ENCODE measurements around the gene CRELD2.

Gene CRELD2

DNA sequence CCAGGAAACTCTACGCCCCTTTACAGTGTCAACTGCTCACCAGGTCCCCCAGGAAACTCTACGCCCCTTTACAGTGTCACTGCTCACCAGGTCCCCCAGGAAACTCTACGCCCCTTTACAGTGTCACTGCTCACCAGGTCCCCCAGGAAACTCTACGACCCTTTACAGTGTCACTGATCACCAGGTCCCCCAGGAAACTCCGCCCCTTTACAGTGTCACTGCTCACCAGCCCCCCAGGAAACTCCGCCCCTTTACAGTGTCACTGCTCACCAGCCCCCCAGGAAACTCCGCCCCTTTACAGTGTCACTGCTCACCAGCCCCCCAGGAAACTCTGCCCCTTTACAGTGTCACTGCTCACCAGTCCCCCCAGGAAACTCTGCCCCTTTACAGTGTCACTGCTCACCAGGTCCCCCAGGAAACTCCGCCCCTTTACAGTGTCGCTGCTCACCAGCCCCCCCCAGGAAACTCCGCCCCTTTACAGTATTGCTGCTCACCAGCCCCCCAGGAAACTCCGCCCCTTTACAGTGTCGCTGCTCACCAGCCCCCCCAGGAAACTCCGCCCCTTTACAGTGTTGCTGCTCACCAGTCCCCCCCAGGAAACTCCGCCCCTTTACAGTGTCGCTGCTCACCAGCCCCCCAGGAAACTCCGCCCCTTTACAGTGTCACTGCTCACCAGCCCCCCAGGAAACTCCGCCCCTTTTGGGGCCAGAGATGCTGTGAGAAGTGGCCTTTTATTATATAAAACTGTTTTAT, 26.8 kb downstream of the CRELD2 start:
- peak; percentile 28 to 42 for DNase-seq (ENCODE audit: low read depth in 2 of 2)

DNA sequence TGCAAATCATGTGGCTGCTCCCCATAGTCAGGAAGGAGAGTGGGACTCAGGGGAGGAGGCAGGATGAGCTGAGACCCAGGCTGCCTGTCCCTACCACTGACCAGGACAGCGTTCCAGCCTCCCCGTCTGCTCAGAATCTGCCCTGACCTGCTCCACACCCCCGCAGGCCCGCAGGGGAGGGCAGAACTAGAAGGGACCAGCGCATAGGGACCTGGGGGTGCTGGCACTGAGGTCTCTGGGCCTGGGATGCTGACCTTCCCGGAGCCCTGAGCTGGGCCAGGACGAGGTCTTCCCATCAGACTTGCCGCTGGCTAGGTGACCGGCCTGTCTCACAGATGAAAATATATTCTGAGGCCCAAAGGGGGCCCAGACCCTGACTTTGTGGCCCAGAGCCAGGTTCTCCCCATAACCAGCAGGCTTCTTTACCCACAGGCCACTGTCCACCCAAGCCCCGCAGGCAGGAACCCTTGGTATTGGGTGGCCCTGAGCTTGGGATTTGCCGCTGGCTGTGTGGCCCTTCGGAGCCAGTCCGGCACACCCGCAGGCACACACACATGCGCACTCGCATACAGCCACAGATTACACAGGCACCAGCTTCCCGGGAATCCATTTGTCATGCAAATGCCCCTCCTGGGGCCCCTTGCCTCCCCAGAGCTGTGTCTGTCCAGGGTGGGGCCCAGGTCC, 28.3 kb downstream of the CRELD2 start:
- DNase-seq (ENCODE audit: low read depth in 2 of 2) = no peak

DNA sequence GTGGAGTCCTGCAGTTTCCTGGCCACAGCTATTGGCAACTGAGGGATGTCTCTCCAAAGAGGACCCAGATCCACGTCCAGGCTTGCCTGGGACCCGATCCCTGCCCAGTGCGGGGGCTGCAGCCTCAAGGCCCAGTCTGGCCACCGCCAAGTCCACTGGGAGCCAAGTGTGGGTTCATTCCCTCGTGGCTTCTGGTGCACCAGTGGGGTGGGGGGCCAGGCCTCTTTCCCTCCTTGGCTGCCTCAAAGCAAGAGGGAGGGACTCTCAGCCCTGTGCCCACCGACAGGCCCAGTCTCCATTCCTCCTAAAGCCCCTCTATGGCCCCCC, 28.8 kb downstream of the CRELD2 start:
- DNase-seq (ENCODE audit: low read depth in 2 of 2) = no peak

DNA sequence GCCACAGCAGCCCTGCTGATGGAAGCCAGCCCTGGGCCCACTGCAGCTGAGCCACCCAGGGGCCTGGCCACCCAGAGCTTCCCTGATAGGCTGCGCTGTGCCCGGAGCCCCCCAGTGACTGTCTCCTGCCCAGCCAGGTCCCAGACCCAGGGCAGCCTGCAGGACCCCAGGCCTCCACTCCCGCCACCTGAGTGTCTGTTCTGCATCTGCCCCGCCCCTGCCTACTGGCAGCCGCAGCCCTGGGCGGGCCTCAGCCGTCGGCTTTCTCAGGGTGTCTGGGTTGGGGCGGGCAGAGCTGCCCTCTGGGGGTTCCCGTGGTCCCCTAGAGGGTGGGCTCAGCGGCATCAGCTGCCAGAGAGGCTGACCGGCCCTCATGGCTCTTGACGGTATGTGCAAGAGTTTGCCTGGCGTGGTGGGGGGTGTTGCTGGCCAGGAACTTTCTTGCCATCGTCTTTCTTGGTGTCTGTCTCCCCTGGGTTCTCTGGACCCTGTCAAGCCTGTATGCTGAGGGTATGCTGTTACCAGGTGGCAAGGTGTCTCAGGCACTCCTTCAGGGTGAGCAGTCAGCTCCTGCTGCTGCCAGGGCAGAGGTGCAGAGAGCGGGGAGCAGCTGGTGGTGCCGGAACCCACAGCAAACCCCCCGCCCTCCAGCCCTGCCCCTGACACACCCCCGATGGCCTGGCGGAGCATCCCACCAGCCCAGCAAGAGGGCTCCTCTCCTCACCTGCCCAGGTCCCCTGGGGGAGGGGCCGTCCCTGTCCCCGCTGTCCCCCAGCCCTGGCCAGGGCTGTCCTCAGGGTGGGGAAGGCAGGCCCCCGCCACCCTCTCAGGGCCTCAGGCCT, 29.9 kb downstream of the CRELD2 start:
- DNase-seq (ENCODE audit: low read depth in 2 of 2) = no peak

DNA sequence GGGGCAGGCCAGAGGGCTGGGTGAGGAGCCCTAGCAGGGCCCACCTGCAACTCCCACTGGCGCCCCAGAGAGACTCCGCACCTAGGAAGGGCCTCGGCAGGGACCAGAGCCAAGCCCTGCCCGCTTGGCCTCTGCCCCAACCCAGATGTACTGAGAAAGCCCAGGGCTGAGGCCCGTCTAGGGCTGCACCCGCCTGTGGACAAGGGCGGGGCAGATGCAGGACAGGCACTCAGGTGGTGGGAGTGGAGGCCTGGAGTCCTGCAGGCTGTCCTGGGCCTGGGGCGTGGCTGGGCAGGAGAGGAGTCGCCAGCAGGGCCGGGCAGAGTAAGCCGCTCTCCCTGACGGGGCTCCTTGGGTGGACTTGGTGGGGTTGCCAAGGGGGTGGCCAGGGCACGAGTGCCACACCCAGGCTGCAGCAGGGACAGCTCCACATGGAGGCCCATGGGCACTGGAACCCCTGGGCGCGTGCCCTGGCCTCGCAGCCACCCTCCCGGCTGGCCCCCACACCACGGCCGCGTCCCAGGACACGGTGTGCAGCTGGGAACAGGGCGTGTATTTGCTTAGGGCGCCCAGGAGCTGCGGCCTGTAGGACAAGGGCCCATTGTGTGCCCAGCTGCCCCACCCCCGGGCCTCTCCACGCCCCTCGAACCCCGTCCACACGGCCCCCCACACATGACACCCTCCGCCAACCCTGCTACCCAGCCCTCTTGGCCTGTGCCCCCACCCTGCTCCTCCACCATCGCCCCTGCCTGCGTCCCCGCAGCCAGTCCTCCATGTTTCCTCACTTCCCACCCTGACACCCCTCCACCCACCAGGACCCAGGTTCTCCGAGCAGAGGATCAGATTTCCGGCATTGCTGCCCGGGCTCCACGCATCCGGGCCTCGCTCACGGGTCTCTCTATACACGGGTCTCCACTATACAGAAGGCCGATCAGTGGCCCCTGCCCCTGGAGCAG, 30.8 kb downstream of the CRELD2 start:
- DNase-seq (ENCODE audit: low read depth in 2 of 2) = no peak

DNA sequence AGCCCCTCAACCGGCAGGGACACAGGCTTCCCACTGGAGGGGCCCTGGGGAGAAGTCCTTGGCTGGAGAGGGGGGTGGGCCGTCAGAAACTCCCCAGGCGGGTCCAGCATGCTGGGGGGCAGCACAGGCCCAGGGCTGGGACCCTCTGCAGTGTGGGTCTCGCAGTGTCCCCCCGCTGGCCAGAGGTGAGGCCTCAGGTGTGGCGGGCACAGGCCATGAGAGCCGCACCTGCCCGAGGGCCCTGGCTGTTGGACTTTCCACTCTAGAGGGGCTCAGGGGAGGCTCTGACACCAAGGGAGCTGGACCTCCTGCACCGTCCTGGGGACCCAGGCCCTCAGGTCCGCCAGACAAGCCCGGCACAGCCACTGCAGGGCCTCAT, 31.5 kb downstream of the CRELD2 start:
- no peak for DNase-seq (ENCODE audit: low read depth in 2 of 2)

DNA sequence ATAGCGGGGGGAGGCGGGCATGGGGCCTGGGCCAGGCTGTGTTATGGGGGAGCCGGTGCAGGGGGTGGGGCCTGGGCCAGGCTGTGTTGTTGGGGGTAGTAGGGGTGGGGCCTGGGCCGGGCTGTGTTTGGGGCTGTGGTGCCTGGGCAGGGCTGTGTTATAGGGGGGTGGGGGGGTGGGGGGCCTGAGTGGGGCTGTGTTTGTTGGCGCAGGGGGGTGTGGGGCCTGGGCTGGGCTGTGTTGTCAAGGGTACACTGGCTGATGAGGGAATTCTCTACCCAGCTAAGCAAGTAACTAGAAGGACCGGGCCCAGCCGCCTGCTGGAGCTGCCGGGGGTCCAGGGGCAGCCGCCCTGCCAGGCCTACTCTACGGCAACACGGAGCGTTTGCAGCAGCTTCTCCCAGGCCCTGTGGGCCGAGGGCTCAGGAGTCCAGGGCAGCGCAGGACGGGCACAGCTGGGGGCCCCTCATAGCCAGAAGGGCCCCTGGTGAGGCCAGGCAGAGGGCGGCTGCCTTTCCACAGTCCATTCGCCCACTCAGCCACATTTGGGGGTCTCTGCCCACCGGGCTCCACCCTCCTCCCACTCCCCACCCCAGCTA, 32.1 kb downstream of the CRELD2 start:
- no peak for DNase-seq (ENCODE audit: low read depth in 2 of 2)

DNA sequence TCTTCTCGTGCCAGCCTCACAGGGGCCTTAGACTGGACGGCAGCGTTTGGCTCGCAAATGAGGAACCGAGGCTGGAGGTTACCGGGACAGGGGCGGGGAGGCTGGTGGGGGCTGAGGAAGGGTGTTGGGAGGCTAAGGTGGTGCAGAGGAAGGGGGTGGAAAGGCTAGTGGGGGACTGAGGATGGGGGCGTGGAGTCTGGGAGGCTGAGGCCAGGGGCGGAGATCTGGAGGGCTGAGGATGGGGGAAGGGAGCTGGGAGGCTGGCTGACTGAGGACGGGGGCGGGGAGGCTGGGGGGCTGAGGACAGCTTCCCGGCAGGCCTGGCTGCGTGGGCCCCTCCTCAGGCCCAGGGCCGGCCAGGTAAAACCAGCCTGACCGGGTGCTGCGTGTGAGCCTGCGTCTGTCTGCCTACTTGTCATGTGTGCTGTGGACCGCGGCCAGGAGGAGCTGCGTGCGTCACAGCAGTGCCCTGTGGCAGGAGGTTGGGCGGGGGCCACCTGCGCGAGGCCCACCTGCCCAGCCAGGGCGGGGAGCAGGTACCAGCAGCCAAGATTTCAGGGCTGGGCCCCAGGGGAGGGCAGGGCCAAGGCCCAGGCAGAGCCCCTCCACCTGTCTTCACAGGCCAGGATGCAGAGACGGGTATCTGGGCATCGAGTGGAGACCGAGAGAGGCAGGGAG, 32.7 kb downstream of the CRELD2 start:
- DNase-seq (ENCODE audit: low read depth in 2 of 2) = no peak

DNA sequence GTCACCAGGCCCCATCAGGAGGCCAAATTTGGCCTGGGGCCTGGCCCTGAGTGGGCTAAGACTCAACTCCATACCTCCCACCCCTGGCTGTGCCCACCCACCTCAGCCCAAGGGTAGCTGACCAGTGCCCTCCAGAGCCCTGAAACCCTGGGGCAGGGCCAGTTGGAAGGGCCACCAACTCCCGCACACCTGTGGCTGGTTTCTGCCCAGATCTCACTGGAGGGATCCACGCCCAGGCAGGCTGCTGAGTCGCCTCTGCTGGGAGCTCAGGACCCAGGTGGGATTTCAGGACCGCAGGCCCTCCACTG, 33.2 kb downstream of the CRELD2 start:
- no peak for DNase-seq (ENCODE audit: low read depth in 2 of 2)

DNA sequence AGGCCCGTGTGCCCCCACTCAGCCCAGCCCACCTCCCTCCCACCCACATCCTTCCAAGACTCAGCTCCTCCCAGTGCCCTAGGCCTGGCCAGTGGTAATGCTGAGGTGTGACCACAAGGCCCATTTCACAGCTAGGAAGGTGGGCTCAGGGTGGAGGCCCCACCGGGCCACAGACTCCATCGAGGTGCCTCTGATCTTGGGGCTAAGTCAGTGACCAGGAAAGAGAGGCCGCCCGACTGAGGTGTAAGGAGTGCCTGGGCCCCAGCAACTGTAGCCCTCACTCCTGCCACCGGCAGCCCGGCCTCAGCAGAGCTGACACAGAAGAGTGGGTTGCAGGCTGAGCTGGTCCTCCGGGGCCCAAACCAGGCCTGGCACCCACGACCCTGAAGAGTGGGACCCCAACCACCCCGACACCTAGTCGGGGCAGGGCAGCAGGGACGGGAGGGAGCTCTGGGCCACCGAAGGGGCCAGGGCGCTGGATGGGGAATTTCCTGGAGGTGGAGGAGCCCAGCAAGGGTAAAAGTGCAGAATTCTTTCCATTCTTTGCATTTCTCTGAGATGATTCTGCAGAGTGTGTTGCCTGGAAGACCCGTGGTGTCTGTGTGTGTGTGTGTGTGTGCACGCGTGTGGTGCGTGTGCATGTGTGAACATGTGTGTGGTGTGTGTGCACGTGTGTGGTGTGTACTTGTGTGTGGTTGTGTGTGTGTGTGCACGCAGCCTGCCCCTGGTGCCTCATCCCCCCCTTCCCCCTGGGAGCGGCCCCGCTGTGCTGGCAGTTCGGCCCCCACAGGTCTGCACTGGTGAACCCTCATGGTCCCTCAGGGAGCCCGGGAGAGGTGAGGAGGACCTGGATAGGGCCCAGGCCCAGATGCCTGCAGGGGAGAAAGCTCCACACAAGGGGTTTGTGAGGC, 33.8 kb downstream of the CRELD2 start:
- no peak for DNase-seq (ENCODE audit: low read depth in 2 of 2)

DNA sequence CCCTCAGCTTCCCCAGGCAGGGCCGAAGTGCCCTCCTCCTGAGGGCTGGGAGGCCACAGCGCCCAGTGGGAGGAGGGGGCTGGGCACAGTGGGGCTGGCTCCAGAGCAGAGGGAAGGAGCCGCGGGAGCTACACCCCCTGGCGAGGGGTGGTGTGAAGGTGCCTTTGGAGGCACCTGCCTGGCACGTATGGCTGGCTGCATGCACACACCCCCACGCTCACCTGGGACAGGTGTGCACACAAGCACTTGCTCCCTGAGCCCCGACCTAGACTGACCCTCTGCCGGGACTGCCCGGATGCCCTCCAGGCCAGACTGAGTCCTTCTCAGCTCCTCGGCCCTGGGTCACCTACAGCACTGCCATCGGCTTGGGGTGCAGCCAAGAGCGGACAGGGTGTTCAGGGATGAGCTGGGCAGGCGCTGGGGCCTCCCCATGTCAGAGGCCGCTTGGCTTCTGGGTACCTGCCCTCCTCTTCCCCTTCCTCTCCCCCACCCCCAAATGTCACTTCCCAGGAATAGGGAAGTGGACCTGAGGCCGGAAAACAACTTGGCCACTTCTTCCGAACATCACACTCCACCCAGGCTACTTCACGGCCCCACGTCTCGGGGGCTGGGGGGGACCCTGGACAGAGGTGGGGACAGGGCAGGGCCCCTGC, 34.7 kb downstream of the CRELD2 start:
- no peak for DNase-seq (ENCODE audit: low read depth in 2 of 2)

DNA sequence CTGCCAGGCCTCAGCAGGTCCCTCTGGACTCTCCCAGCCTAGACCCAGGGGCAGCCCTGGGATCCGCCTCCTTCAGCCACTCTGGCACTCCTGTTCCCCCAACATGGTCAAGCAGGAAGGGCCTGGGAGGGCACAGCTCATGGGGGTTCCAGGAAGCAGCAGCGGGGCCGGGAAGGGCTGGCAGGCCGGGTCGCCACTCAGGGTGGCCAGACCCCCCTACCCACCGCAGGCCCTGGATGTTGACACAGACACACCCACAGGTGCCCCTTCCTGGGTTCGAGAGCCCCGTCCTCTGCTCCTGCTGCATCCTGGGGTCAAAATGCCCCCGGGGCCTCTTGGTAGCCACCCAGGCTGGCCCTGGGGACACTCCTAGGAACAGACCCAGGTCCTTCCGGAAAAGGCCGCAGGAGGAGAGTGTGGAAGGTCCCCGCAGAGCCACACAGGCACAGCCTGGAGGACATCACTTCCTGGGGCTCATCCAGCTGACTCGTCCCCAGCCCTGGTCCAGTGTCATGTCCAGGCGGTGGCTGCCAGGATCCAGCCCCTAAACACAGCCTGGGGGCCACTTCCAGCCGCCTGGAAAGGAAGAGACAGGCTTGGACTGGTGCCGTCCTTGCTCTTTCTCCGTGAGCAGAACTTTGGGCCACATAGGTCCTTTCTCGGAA, 35.4 kb downstream of the CRELD2 start:
- DNase-seq (ENCODE audit: low read depth in 2 of 2) = no peak

DNA sequence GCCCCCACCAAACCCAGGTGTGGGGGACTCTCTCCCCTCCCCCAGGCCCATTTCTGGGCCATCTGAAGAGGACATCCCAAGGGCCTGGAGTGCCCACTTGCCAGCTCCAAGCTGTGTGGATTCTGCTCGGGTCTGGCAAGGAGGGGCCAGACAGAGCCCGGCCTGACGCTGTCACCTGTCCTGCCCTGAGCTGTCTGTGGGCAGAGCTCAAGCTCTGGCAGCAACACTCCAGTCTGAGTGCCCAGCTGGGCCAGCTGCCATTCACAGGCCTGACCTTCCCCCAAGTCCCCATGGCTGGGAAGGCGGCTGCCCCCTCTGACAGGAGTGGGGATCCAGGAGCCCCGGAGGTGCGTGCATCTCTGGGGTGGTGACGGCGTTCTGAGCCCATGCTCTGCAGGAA, 35.9 kb downstream of the CRELD2 start:
- no peak for DNase-seq (ENCODE audit: low read depth in 2 of 2)

DNA sequence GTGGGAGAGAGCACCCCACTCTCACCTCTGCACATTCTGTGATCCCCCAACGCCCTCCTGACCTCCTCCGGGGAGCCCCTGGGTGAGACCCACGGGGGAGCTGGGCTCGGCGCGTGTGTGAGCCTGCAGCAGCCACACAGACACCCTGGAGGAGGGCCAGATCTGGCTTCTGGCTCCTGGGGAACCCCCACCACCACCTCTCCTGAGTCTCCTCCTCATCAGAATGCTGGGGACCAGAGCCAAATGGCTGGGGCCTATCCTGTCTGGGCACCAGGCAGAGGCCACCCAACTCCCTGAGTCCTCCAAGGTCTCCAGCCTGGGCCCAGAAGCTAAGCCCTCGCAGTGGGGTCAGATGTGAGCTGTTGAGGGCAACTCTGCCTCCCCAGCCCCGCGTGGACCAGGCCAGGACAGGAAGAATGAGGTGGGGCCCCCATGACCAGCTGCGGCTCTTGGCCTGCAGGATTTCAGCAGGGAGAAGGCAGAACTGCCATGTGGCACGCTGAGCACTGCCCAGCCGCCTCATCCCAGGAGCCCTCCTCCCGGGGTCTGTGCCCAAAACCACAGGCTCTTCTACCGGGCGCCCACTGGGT, 36.7 kb downstream of the CRELD2 start:
- no peak for DNase-seq (ENCODE audit: low read depth in 2 of 2)

DNA sequence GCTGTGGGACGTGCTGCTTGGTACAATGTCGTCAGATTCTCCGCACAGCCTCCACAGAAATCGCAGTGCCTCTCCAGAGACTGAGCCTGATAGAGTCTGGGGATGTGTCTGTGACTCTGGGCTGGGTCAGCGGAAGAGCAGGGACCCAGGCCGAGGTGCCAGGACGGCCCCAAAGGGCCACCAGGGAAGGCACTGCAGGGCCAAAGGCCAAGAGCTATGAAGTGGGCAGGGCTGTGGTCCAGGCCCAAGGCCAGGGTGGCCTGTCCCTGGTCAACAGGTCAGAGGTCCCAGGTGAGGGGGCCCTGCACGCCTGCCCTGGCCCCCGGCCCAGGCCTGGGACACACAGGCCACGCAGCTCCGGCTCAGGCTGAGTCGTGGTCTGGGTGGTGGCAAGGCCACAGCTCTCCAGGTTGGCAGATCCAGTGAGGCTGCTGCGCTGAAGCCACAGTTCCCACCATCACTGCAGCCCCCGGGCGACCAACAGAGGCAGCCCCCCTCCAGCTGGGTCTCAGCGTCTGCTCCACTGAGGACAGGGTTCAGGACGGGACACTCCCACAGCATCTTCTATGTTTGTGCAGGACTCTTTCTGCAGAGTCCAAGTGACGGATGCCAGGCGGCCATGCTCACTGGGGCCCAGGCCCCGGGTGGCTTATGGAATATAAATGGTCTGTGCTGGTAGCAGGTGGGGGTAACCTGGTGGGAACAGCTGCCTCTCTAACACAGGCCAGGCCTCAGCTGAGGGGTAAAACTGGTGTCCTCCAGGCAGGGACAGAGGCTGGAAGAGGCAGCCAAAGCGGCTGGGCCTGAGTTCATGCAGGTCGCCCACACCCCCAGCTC, 37.4 kb downstream of the CRELD2 start:
- DNase-seq (ENCODE audit: low read depth in 2 of 2) = no peak

DNA sequence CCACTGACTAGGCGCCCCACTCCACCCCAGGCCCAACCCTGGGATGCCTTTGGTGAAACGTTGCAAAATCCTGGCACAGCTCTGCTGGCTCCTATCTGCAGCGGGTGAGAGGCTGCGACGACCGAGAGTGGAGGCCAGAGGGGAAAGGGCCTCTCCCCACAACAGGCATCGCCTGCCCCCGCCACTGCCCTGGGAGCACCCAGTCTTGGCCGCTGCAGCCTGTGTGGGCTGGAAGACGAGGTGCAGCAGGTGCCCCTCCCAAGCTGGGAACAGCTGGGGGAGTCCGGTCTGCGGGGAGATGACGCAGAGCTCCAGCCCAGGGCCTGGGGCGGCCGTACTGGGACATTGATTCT, 38.0 kb downstream of the CRELD2 start:
- DNase-seq (ENCODE audit: low read depth in 2 of 2) = no peak
